Chondrocyte (in vitro differentiated cells): ENCODE results near the gene MGST2. TPM values are rescaled to one million over a fixed set of nuclear protein-coding genes. Genes with fewer than 3 reads are reported as not detected.
A peak's percentile ranks its signal among the peaks of the same experiment; 100 is the strongest.
"Not testable (repeated sequence)": the region's sequence is repeated elsewhere in the genome, so short reads cannot be mapped to it uniquely, and the experiment has no call there.

ENCODE experiments used
- DNase-seq: peaks from one replicate; pipeline ENCODE4 v3.0.0; 2021; ENCODE audit warnings: mixed read lengths, low spot score
- H3K27ac Mint-ChIP-seq: one replicate; pipeline ENCODE4 v1.8.0; 2021; ENCODE audit warnings: mild to moderate bottlenecking, moderate library complexity, mixed read lengths; ENCODE audit not compliant: unreplicated experiment
- H3K27me3 Mint-ChIP-seq: 2 replicates; pipeline ENCODE4 v1.8.0; 2021; ENCODE audit warnings: low read depth, mixed read lengths
- H3K36me3 Mint-ChIP-seq: 2 replicates; pipeline ENCODE4 v1.8.0; 2021; ENCODE audit warnings: low read depth, mixed read lengths
- H3K4me1 Mint-ChIP-seq: 2 replicates; pipeline ENCODE4 v1.8.0; 2021; ENCODE audit warnings: low read depth, mild to moderate bottlenecking, mixed read lengths
- H3K4me3 Mint-ChIP-seq: one replicate; pipeline ENCODE4 v1.8.0; 2021; ENCODE audit warnings: mild to moderate bottlenecking, moderate library complexity, mixed read lengths; ENCODE audit not compliant: unreplicated experiment
- H3K9me3 Mint-ChIP-seq: 2 replicates; pipeline ENCODE4 v1.8.0; 2021; ENCODE audit warnings: low read depth, mixed read lengths
- CTCF ChIP-seq: fragments of 200-600 bp; sonication (generic); IDR thresholded peaks from 2 replicates; pipeline ENCODE4 v1.5.0; 2021; ENCODE audit warnings: antibody characterized with exemption, mild to moderate bottlenecking, moderate library complexity
- total RNA-seq: library from RNA; stranded (reverse); gene quantifications from 3 replicates; pipeline ENCODE4 v1.2.1, GENCODE V29; 2021

MGST2 gene
- total RNA-seq, 1 donor from 2014 or later, result 23.7 TPM

- no peaks in the 10 kb centered on the region for H3K27me3 Mint-ChIP-seq
- H3K9me3 Mint-ChIP-seq, result peaks cover 12% of the 10 kb centered on the region
- no peak for DNase-seq
- peaks cover 16% of the 10 kb centered on the region for H3K36me3 Mint-ChIP-seq
- H3K4me1 Mint-ChIP-seq, result no peaks in the 10 kb centered on the region
- no peak for TF ChIP-seq CTCF
- H3K4me3 Mint-ChIP-seq, result no peak overlapping the region
- no peak overlapping the region for H3K27ac Mint-ChIP-seq
Measured at GRCh38 chr4:139694522-139695107, 29.0 kb downstream of the MGST2 start.

DNA sequence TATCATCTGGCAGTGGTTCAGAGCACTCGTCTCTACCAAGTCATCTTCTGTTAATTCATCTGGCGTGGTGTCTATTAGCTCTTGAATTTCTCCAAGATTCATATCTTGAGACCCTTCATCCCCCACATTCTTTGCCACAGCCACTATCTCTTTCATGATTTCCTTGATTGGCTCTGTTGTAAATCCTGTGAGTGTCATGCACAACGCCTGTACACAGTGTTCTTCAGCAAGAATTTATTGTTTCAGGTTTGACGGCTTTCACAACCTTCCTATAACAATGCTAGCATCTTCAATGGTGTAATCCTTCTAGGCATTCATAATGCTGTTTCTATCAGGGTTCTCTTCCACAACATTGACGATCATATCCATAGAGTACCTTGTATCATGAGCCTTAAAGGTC, 30.9 kb downstream of the MGST2 start:
- peaks cover 16% of the 10 kb centered on the region for H3K36me3 Mint-ChIP-seq
- no peaks in the 10 kb centered on the region for H3K27me3 Mint-ChIP-seq
- H3K4me3 Mint-ChIP-seq, result no peak overlapping the region
- H3K4me1 Mint-ChIP-seq, result no peaks in the 10 kb centered on the region
- no peak overlapping the region for H3K27ac Mint-ChIP-seq
- peaks cover 12% of the 10 kb centered on the region for H3K9me3 Mint-ChIP-seq
- no peak for DNase-seq
- TF ChIP-seq CTCF, result no peak

DNA sequence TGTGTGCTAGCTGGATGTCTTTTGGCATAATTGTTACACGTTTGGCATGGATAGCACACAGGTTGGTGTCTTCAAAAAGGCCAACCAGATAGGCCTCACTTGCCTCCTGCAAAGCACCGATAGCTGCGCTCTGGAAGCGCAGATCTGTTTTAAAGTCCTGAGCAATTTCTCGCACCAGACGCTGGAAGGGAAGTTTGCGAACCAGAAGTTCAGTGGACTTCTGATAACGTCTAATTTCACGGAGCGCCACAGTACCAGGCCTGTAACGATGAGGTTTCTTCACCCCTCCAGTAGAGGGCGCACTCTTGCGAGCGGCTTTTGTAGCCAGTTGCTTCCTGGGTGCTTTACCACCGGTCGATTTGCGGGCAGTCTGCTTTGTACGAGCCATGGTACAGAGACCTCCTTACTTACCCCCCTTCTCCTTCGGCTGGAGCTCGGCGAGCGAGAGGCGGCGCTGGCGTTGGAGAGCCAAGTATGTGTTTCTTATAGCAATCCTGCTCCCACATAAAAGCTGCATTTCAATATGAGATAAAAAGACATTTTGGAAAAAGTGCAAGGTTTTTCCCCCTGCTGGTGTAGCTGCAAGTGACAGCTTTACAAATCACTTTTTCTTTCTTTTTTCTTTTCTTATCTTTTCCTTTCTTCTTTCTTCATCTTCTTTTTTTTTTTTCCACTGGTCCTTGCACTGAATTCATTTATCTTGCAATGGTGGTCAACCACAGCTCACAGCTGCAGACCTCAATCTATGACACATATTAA, 32.7 kb downstream of the MGST2 start:
- TF ChIP-seq CTCF, result peak; percentile 54
- H3K27me3 Mint-ChIP-seq, H3K4me1 Mint-ChIP-seq, H3K4me3 Mint-ChIP-seq, H3K27ac Mint-ChIP-seq, DNase-seq: not testable (repeated sequence)
- Mint-ChIP-seq H3K9me3 (peaks cover 12% of the 10 kb centered on the region), H3K36me3 (peaks cover 18% of the 10 kb centered on the region)

- Mint-ChIP-seq H3K4me1 (no peaks in the 10 kb centered on the region), H3K27ac (no peak overlapping the region), H3K36me3 (peaks cover 25% of the 10 kb centered on the region), H3K27me3 (no peaks in the 10 kb centered on the region), H3K4me3 (no peak overlapping the region), H3K9me3 (peaks cover 14% of the 10 kb centered on the region)
- TF ChIP-seq CTCF, result no peak
- DNase-seq, result no peak
Measured at GRCh38 chr4:139700568-139700967, 34.9 kb downstream of the MGST2 start.

DNA sequence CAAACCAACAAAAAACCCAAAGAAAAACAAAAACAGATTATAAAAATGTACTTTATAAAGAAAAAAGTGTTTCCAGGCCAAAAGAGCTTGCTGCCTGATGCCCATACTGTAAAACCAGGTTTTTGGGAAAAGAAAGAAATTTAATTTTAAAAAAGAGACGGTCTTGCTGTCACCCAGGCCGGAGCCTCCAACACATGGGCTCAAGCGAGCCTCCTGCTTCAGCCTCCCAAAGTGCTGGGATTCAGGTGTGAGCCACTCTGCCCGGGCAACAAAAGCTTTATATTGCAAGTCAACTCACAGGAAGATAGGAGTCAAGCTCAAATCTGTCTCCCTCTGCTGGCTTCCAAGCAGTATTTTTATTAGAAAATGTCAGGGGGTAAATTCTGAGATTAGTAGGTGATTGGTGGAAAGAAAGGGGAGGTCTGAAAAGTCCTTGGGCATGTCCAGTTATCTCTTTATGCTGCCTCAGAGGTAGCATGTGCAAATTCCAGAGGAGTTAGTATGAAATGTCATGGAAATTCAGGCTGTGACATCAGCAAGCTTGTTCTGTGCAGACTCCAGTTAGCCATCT, 39.4 kb downstream of the MGST2 start:
- Mint-ChIP-seq H3K9me3 (peaks cover 7% of the 10 kb centered on the region), H3K4me3 (no peak overlapping the region), H3K36me3 (peaks cover 16% of the 10 kb centered on the region), H3K27me3 (no peaks in the 10 kb centered on the region), H3K4me1 (peaks cover 5% of the 10 kb centered on the region), H3K27ac (no peak overlapping the region)
- no peak for DNase-seq
- TF ChIP-seq CTCF, result peak; percentile 55
